Duodenal mucosa (tissue), 2 donors: ENCODE results near the gene CENPX.
A peak's percentile ranks its signal among the peaks of the same experiment; 100 is the strongest.

ENCODE experiments used
- H3K27ac ChIP-seq: one replicate; pipeline ENCODE4 v1.7.0; 2013; ENCODE audit warnings: low read depth, low read length
- H3K27me3 ChIP-seq, 2 donors: one replicate each; pipeline ENCODE4 v1.7.0; 2013; ENCODE audit warnings: low read length in 2 of 2, control low read depth in 1 of 2; ENCODE audit not compliant: insufficient read depth in 2 of 2, control insufficient read depth in 1 of 2
- H3K36me3 ChIP-seq, 2 donors: one replicate each; pipeline ENCODE4 v1.7.0; 2013; ENCODE audit warnings: low read length in 2 of 2, control low read depth in 1 of 2; ENCODE audit not compliant: insufficient read depth in 2 of 2, control insufficient read depth in 1 of 2
- H3K4me1 ChIP-seq, 2 donors: one replicate each; pipeline ENCODE4 v1.7.0; 2013; ENCODE audit warnings: low read length in 2 of 2, control low read depth in 1 of 2; ENCODE audit not compliant: insufficient read depth in 2 of 2, control insufficient read depth in 1 of 2
- H3K4me3 ChIP-seq, 2 donors: one replicate each; pipeline ENCODE4 v1.7.0; 2013; ENCODE audit warnings: low read length in 2 of 2, low read depth in 1 of 2
- H3K9ac ChIP-seq, 2 donors: one replicate each; pipeline ENCODE4 v1.7.0; 2013; ENCODE audit warnings: low read length in 2 of 2, low read depth in 1 of 2
- H3K9me3 ChIP-seq, 2 donors: one replicate each; pipeline ENCODE4 v1.7.0; 2013; ENCODE audit warnings: low read length in 2 of 2, control low read depth in 1 of 2; ENCODE audit not compliant: control insufficient read depth in 1 of 2

The CENPX gene

GRCh38 chr17:82031885-82032627 lies 9.4 kb upstream of the CENPX start:
- no peak overlapping the region for H3K27ac ChIP-seq
- no peaks in the 10 kb centered on the region for H3K9me3 ChIP-seq
- peaks cover 14 to 24% of the 10 kb centered on the region in 2 donors for H3K4me1 ChIP-seq
- no peaks in the 10 kb centered on the region for H3K27me3 ChIP-seq
- no peak overlapping the region for H3K9ac ChIP-seq
- H3K4me3 ChIP-seq: peak overlapping the region in 1 of 2 donors; percentile 22
- peaks cover 0 to 7% of the 10 kb centered on the region in 2 donors for H3K36me3 ChIP-seq

DNA sequence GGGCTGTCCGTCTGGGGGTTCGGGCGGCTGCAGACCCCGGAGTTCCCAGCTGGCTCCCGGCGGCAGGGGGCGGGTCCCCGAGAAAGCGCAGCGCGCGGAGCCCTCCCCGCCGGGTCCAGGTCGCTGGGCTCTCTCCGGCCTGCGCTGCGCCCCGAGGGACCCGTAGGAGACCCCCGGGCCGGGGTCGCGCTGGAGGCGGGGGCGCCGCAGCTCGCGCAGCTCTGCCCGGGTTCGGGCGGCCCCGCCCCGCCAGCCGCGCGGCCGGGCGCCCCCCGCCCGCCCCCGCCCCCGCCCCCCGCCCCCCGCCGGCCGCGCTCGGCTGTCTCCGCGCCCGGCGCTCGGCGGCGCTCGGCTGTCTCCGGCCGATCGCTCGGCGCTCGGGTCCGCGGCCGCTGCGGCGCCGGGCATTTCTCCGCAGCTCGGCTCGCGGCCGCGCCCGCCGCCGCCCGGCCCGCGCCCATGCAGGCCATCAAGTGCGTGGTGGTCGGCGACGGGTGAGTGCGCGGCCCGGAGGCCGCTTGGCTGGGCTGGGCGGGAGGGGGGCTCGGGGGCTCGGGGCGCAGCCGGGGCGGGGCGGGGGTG lies 8.7 kb upstream of the CENPX start, which contains the start of gene RAC3:
TSS of gene RAC3 (plus strand) at position 376 of the 582 bp plus-strand sequence. CDS start at position 460, 84 bp downstream.
- Histone ChIP-seq H3K36me3 (peaks cover 0 to 7% of the 10 kb centered on the region in 2 donors), H3K4me3 (peak within 1 kb of the TSS; percentile 55 to 73), H3K4me1 (peaks cover 10 to 18% of the 10 kb centered on the region in 2 donors), H3K9ac (peak within 1 kb of the TSS in 1 of 2 donors; percentile 57), H3K27me3 (no peaks in the 10 kb centered on the region), H3K9me3 (no peaks in the 10 kb centered on the region), H3K27ac (no peak within 1 kb of the TSS)

- peaks cover 0 to 4% of the 10 kb centered on the region in 2 donors for H3K36me3 ChIP-seq
- H3K4me1 ChIP-seq: peaks cover 8 to 13% of the 10 kb centered on the region in 2 donors
- H3K9me3 ChIP-seq: no peaks in the 10 kb centered on the region
- H3K27ac ChIP-seq: no peak overlapping the region
- no peaks in the 10 kb centered on the region for H3K27me3 ChIP-seq
- H3K4me3 ChIP-seq: peak overlapping the region; percentile 55 to 73
- H3K9ac ChIP-seq: peak overlapping the region in 1 of 2 donors; percentile 57
Observed at GRCh38 chr17:82030470-82031302, 8.0 kb upstream of the CENPX start.

DNA sequence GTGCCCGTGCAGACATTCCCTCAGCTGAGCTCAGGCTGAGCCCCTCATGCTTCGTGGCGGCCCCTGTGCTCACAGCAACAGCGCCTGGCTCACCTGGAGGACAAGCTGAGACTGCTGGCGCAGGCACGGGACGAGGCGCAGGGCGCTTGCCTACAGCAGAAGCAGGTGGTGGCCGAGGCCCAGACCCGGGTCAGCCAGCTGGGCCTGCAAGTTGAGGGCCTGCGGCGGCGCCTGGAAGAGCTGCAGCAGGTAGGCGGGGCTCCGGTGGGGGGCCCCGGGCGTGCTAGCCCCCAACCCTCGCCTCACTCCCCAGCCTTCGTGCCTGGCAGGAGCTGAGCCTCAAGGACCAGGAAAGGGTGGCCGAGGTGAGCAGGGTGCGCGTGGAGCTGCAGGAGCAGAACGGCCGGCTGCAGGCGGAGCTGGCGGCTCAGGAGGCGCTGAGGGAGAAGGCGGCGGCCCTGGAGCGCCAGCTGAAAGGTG lies 7.4 kb upstream of the CENPX start:
- Histone ChIP-seq H3K27ac (no peak overlapping the region), H3K4me3 (peak overlapping the region; percentile 55 to 73), H3K36me3 (no peaks in the 10 kb centered on the region)

DNA sequence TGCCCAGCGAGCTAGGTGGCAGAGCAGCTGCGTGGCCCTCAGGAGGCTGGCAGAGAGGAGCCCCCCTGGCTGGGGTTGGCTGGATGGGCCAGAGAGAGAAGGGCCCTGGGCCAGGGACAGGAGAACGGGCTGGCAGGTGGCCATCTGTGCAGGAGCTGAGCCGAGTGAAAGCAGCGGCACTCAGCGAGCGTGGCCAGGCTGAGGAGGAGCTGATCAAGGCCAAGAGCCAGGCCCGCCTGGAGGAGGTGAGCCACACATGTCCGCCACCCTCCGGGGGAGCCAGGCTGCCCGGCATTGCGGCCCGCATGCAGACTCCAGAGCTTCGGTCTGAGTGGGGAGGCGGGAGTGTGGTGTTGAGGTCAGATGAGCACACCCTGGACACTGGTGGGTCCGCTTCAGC lies 6.7 kb upstream of the CENPX start:
- Histone ChIP-seq H3K9ac (no peak overlapping the region), H3K27me3 (no peaks in the 10 kb centered on the region), H3K27ac (no peak overlapping the region), H3K9me3 (no peaks in the 10 kb centered on the region), H3K4me1 (peaks cover 9 to 19% of the 10 kb centered on the region in 2 donors), H3K4me3 (no peak overlapping the region), H3K36me3 (no peaks in the 10 kb centered on the region)

More for the DNA sequence above, 7.4 kb upstream of the CENPX start:
- Histone ChIP-seq H3K4me1 (peaks cover 8 to 13% of the 10 kb centered on the region in 2 donors), H3K9ac (no peak overlapping the region), H3K9me3 (no peaks in the 10 kb centered on the region), H3K27me3 (no peaks in the 10 kb centered on the region)

DNA sequence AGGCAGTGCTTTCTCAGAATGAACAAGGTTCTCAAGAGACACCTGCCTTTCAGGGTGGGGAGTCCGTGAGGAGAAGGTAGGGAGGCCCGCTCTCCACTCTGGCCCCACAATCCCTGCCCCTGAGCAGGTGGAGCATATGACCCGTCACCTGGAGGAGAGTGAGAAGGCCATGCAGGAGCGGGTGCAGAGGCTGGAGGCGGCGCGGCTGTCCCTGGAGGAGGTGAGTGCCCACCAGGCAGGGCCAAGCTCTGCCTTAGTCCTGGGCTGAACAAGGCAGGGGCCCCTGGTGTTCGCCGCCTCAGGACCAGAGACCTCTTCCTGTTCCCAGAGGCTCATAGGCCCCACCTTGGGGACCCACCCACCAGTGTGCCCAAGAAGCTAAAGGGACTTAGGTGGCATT lies 6.3 kb upstream of the CENPX start:
- Histone ChIP-seq H3K9me3 (no peaks in the 10 kb centered on the region), H3K27me3 (no peaks in the 10 kb centered on the region), H3K36me3 (no peaks in the 10 kb centered on the region), H3K4me3 (no peak overlapping the region), H3K4me1 (peaks cover 13 to 23% of the 10 kb centered on the region in 2 donors), H3K9ac (no peak overlapping the region), H3K27ac (no peak overlapping the region)

DNA sequence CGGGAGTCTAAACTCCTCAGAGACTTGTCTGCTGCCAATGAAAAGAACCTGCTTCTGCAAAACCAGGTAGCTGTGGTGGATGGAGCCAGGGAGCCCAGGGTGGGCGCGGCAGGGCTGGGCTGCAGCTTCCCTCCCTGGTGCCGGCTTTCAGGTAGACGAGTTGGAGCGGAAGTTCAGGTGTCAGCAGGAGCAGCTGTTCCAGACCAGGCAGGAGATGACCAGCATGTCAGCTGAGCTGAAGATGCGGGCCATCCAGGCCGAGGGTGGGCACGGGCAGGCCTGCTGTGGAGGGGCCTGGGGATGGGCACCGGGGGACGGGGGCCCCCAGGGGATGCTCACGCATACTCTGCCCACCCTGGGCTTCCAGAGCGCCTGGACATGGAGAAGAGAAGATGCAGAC lies 5.6 kb upstream of the CENPX start:
- H3K4me3 ChIP-seq: no peak overlapping the region
- H3K4me1 ChIP-seq: peaks cover 17 to 29% of the 10 kb centered on the region in 2 donors
- H3K9ac ChIP-seq: no peak overlapping the region
- no peaks in the 10 kb centered on the region for H3K27me3 ChIP-seq
- no peak overlapping the region for H3K27ac ChIP-seq
- no peaks in the 10 kb centered on the region for H3K36me3 ChIP-seq
- H3K9me3 ChIP-seq: no peaks in the 10 kb centered on the region

- Histone ChIP-seq H3K27me3 (no peaks in the 10 kb centered on the region), H3K9ac (no peak overlapping the region), H3K27ac (no peak overlapping the region), H3K9me3 (no peaks in the 10 kb centered on the region), H3K4me1 (peaks cover 26 to 41% of the 10 kb centered on the region in 2 donors), H3K36me3 (no peaks in the 10 kb centered on the region), H3K4me3 (no peak overlapping the region)
Observed at GRCh38 chr17:82025401-82026107, 2.9 kb upstream of the CENPX start.

GRCh38 chr17:82024859-82025258 lies 2.2 kb upstream of the CENPX start:
- Histone ChIP-seq H3K4me3 (no peak overlapping the region), H3K4me1 (peaks cover 26 to 41% of the 10 kb centered on the region in 2 donors), H3K27ac (no peak overlapping the region), H3K9ac (no peak overlapping the region), H3K9me3 (no peaks in the 10 kb centered on the region), H3K36me3 (no peaks in the 10 kb centered on the region), H3K27me3 (no peaks in the 10 kb centered on the region)
